ENCODE measurements around the gene TMEM53.

The TMEM53 gene

GRCh38 chr1:44606701-44607281, 67.5 kb downstream of the TMEM53 start:
- DNase-seq (ENCODE audit: low spot score) (no peak), FAIRE-seq (no peak)

- FAIRE-seq (peak; percentile 17), DNase-seq (ENCODE audit: low spot score) (no peak)
Measured at GRCh38 chr1:44605914-44606615, 68.2 kb downstream of the TMEM53 start.

GRCh38 chr1:44604157-44604955, 69.9 kb downstream of the TMEM53 start:
- DNase-seq (ENCODE audit: low spot score): no peak
- FAIRE-seq: peak; percentile 46

GRCh38 chr1:44603718-44604117, 70.6 kb downstream of the TMEM53 start:
- FAIRE-seq: no peak
- no peak for DNase-seq (ENCODE audit: low spot score)
